Measurements from ENCODE around the gene CLDN22.

DNA sequence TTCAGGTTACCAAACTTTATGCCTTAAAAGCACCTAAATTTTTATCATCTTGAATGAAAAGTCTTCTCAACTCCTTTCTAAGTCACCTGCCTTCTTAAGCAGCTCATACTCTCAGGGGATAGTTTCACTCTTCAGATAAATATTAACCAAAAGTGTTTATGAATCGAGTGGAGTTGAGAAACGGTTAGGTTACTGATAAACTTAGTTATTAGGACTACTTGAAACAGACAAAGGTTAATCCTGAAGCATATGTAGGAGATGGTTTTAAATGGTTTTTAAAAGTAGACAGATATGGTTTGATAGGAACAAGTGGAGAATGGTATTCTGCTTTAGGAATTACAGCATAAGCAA lies 32.8 kb downstream of the CLDN22 start:
- TF ChIP-seq TAF1 (IDR thresholded peaks at IDR 0.05; ENCODE audit: borderline replicate concordance, low read depth, low read length) (no peak), POLR2A (IDR thresholded peaks at IDR 0.05; ENCODE audit: low read depth, low read length) (no peak), POLR2AphosphoS5 (IDR thresholded peaks at IDR 0.05; ENCODE audit: low read depth, low read length) (no peak)
